ENCODE measurements around the gene IST1. TPM values are rescaled to one million over a fixed set of nuclear protein-coding genes. Genes with fewer than 3 reads are reported as not detected.
A peak's percentile ranks its signal among the peaks of the same experiment; 100 is the strongest.

Gene IST1
- total and polyA plus RNA-seq, 9 of the 15 experiments (the other 6 are each of a cell fraction or from before 2014, with no cell fraction given): 135 to 334 (median 188) TPM

- Histone ChIP-seq H3K36me3 (ENCODE audit: control insufficient read depth, insufficient read depth, low read length) (no peaks in the 10 kb centered on the region), H3K27me3 (ENCODE audit: control insufficient read depth in 2 of 2, insufficient read depth in 2 of 2, low read length in 2 of 2) (peaks cover 0 to 6% of the 10 kb centered on the region in 2 experiments; a peak in 1 of 5 replicates), H3K79me2 (ENCODE audit: control insufficient read depth, insufficient read depth, low read length) (no peaks in the 10 kb centered on the region), H4K20me1 (replicated peaks; ENCODE audit: control insufficient read depth, insufficient read depth, low read length) (no peaks in the 10 kb centered on the region), H3K9me1 (ENCODE audit: control insufficient read depth, insufficient read depth, low read length) (no peaks in the 10 kb centered on the region), H3K4me1 (replicated peaks in 1 of 2; ENCODE audit: control insufficient read depth in 2 of 2, insufficient read depth in 2 of 2, low read length in 2 of 2) (peaks cover 0 to 9% of the 10 kb centered on the region in 2 experiments; a peak in 4 of 5 replicates), H3K4me3 (no peak overlapping the region), H3K9me3 (replicated peaks; ENCODE audit: control insufficient read depth, insufficient read depth, low read depth, low read length) (no peaks in the 10 kb centered on the region), H2AFZ (ENCODE audit: low read depth, low read length) (no peak overlapping the region), H3K27ac (ENCODE audit: extremely low read depth, low read depth, low read length) (no peak overlapping the region), H3K4me2 (ENCODE audit: insufficient read depth, low read length) (no peak overlapping the region), H3K9ac (ENCODE audit: insufficient read depth in 1 of 2, low read depth in 2 of 2, low read length in 2 of 2) (no peak overlapping the region)
- intact Hi-C loops (cut with micrococcal nuclease) (no loop called here), in situ Hi-C loops (cut with MboI) (no loop called here)
- POLR2A ChIA-PET: interaction anchor here (1.1 to 1.3 kb wide), 2 partner anchors 9 to 12 kb away, joined by 3 read pairs; no protein-coding TSS in a partner anchor
- DNase-seq (ENCODE audit: extremely low read depth in 1 of 4, low spot score in 3 of 4) (peak in 1 of 4 experiments; percentile 22), FAIRE-seq (no peak), ATAC-seq (no peak)
- WGBS (ENCODE audit: insufficient coverage, low coverage, missing lambda C conversion rate): 47% methylated on average over 6 of the region's 6 CpGs
- no TSS peak for BruUV-seq (replicated peaks)
- CTCF ChIA-PET (ENCODE audit: low intra/inter-chr PET ratio): no interaction called here
- TF ChIP-seq ZFP1 (CRISPR knock-in tag; IDR thresholded peaks at IDR 0.05) (no peak), SMAD4 (CRISPR knock-in tag; conservative IDR thresholded peaks at IDR 0.05) (no peak), KDM1A (IDR thresholded peaks at IDR 0.05) (peak; percentile 93 to 95), MEIS2 (IDR thresholded peaks at IDR 0.05; ENCODE audit: partially characterized antibody) (peak; percentile 18), CBFA2T3 (IDR thresholded peaks at IDR 0.05) (peak; percentile 28), SPI1 (IDR thresholded peaks at IDR 0.05; ENCODE audit: borderline replicate concordance, low read depth, low read length) (0 out of 2 replicates have a peak, but pooled peaks have one; percentile 35), ZNF583 (CRISPR knock-in tag; IDR thresholded peaks at IDR 0.05) (no peak), HDAC1 (IDR thresholded peaks at IDR 0.05) (0 out of 4 replicates have a peak, but pooled peaks of 1 of the 2 experiments have one; percentile 53)
These were observed 50.3 kb downstream of the IST1 start for GRCh38 chr16:71945616-71946015.

Data from K562 (cell line).